Measurements from ENCODE around the gene MACROD2. TPM values are rescaled to one million over a fixed set of nuclear protein-coding genes. Genes with fewer than 3 reads are reported as not detected.

MACROD2 gene
- polyA plus RNA-seq, 2 of the 4 experiments (the other 2 are of a cell fraction), result 0.96 to 1.3 TPM

DNA sequence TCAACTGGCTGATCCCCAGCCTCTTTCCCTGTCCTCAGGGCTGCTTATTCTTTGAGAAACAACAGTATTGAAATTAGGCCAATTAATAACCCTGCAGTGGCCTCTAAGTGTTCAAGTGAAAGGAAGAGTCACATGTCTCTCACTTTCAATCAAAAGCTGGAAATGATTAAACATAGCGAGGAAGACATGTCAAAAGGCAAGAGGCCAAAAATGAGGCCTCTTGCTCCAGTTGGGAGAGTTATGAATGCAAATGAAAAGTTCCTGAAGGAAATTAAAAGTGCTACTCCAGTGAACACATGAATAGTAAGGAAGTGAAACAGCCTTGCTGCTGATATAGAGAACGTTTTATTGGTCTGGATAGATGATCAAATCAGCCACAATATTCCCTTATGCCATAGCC, 131.5 kb downstream of the MACROD2 start (continued):
- TF ChIP-seq, protein P1, sequence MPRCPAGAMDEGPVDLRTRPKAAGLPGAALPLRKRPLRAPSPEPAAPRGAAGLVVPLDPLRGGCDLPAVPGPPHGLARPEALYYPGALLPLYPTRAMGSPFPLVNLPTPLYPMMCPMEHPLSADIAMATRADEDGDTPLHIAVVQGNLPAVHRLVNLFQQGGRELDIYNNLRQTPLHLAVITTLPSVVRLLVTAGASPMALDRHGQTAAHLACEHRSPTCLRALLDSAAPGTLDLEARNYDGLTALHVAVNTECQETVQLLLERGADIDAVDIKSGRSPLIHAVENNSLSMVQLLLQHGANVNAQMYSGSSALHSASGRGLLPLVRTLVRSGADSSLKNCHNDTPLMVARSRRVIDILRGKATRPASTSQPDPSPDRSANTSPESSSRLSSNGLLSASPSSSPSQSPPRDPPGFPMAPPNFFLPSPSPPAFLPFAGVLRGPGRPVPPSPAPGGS (IDR thresholded peaks at IDR 0.05), result no peak
- TF ChIP-seq JUNB (IDR thresholded peaks at IDR 0.05) (no peak), TFCP2L1 (CRISPR knock-in tag; IDR thresholded peaks at IDR 0.05) (no peak), NFE2L2 (conservative IDR thresholded peaks at IDR 0.05; ENCODE audit: low read length) (no peak), ZNF302 (CRISPR knock-in tag; IDR thresholded peaks at IDR 0.05) (no peak), ZFP36 (IDR thresholded peaks at IDR 0.05; ENCODE audit: borderline replicate concordance, partially characterized antibody) (no peak), HOXA7 (CRISPR knock-in tag; IDR thresholded peaks at IDR 0.05) (no peak)

DNA sequence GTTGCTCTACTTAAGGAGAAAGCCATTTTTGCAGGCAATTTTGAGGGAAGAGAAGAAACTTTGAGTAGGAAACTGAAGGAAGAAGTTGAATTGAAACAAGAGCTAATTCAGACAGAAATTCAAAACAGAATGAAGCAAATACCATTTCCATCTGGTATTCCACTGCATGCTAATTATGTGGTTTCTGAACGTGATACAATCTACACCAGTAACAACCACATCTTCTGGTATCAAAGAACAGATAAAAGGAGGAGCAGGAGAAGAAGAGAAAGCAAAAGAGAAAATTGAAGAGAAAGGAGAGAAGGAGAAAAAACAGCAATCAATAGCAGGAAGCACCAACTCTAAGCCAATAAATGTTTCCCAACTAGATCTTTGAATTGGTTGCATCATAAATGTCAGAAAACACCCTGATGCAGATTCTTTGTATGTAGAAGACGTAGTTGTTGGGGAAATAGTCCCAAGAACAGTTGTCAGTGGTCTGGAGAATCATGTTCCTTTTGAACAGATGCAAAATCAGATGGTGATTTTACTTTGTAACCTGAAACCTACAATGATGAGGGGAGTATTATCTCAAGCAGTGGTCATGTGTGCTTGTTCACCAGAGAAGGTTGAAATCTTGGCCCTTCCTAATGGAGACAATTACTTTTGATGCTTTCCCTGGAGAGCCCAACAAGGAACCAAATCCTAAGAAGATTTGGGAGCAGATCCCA, 132.4 kb downstream of the MACROD2 start:
- ChIA-PET POLR2A (no interaction called here), CTCF (no interaction called here)
- Histone ChIP-seq H3K9me3 (no peaks in the 10 kb centered on the region; the same call in 2 of the 3 replicates), H3K4me1 (no peaks in the 10 kb centered on the region), H3K27ac (no peak overlapping the region), H3K4me3 (no peak overlapping the region), H3K4me2 (no peak overlapping the region)
- no peak for TF ChIP-seq HDAC2 (IDR thresholded peaks at IDR 0.05)
- TF ChIP-seq, protein P1 (IDR thresholded peaks at IDR 0.05), result no peak
- TF ChIP-seq, protein P2, sequence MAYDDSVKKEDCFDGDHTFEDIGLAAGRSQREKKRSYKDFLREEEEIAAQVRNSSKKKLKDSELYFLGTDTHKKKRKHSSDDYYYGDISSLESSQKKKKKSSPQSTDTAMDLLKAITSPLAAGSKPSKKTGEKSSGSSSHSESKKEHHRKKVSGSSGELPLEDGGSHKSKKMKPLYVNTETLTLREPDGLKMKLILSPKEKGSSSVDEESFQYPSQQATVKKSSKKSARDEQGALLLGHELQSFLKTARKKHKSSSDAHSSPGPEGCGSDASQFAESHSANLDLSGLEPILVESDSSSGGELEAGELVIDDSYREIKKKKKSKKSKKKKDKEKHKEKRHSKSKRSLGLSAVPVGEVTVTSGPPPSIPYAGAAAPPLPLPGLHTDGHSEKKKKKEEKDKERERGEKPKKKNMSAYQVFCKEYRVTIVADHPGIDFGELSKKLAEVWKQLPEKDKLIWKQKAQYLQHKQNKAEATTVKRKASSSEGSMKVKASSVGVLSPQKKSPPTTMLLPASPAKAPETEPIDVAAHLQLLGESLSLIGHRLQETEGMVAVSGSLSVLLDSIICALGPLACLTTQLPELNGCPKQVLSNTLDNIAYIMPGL (CRISPR knock-in tag; IDR thresholded peaks at IDR 0.05; ENCODE audit: borderline replicate concordance), result no peak
- TF ChIP-seq HEYL (CRISPR knock-in tag; IDR thresholded peaks at IDR 0.05), result no peak
- no peak for TF ChIP-seq HOXA7 (CRISPR knock-in tag; IDR thresholded peaks at IDR 0.05)
- TF ChIP-seq EP300 (IDR thresholded peaks at IDR 0.05), result no peak
- TF ChIP-seq, protein P3, sequence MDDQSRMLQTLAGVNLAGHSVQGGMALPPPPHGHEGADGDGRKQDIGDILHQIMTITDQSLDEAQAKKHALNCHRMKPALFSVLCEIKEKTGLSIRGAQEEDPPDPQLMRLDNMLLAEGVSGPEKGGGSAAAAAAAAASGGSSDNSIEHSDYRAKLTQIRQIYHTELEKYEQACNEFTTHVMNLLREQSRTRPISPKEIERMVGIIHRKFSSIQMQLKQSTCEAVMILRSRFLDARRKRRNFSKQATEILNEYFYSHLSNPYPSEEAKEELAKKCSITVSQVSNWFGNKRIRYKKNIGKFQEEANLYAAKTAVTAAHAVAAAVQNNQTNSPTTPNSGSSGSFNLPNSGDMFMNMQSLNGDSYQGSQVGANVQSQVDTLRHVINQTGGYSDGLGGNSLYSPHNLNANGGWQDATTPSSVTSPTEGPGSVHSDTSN (IDR thresholded peaks at IDR 0.05), result no peak
- TF ChIP-seq MYC (IDR thresholded peaks at IDR 0.05; ENCODE audit: borderline replicate concordance, low read length), result no peak
- no peak for TF ChIP-seq JUN (IDR thresholded peaks at IDR 0.05)
- TF ChIP-seq JUNB (IDR thresholded peaks at IDR 0.05), result no peak
- no peak for TF ChIP-seq HOXB5 (CRISPR knock-in tag; IDR thresholded peaks at IDR 0.05)
- no peak for TF ChIP-seq SREBF2 (IDR thresholded peaks at IDR 0.05)
- no peak for TF ChIP-seq RNF2 (IDR thresholded peaks at IDR 0.05; ENCODE audit: borderline replicate concordance, low read depth)
- TF ChIP-seq NPAS2 (CRISPR knock-in tag; IDR thresholded peaks at IDR 0.05; ENCODE audit: borderline replicate concordance), result no peak
- TF ChIP-seq, protein P4, sequence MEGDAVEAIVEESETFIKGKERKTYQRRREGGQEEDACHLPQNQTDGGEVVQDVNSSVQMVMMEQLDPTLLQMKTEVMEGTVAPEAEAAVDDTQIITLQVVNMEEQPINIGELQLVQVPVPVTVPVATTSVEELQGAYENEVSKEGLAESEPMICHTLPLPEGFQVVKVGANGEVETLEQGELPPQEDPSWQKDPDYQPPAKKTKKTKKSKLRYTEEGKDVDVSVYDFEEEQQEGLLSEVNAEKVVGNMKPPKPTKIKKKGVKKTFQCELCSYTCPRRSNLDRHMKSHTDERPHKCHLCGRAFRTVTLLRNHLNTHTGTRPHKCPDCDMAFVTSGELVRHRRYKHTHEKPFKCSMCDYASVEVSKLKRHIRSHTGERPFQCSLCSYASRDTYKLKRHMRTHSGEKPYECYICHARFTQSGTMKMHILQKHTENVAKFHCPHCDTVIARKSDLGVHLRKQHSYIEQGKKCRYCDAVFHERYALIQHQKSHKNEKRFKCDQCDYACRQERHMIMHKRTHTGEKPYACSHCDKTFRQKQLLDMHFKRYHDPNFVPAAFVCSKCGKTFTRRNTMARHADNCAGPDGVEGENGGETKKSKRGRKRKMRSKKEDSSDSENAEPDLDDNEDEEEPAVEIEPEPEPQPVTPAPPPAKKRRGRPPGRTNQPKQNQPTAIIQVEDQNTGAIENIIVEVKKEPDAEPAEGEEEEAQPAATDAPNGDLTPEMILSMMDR (IDR thresholded peaks at IDR 0.05), result no peak
- no peak for TF ChIP-seq EHF (CRISPR knock-in tag; IDR thresholded peaks at IDR 0.05)
- TF ChIP-seq KDM1A (IDR thresholded peaks at IDR 0.05; ENCODE audit: low read depth), result no peak
- TF ChIP-seq ZSCAN20 (CRISPR knock-in tag; IDR thresholded peaks at IDR 0.05), result no peak
- no peak for TF ChIP-seq CBX8 (IDR thresholded peaks at IDR 0.05)
- TF ChIP-seq CHD4 (IDR thresholded peaks at IDR 0.05; ENCODE audit: borderline replicate concordance), result no peak
- DNase-seq (ENCODE audit: low read depth in 1 of 2, low spot score in 1 of 2) (no peak), FAIRE-seq (no peak), ATAC-seq (no peak)
- 1% methylated on average over 2 of the region's 2 CpGs for WGBS (ENCODE audit: missing lambda C conversion rate)

Data from A549 (cell line).